GM19324 (cell line): ENCODE measurements around the gene MOSMO.
"Not testable (repeated sequence)": the region's sequence is repeated elsewhere in the genome, so short reads cannot be mapped to it uniquely, and the experiment has no call there.

ENCODE experiments used
- ATAC-seq: cut with Tn5 transposase; IDR thresholded peaks from one replicate; pipeline ENCODE4 v1.9.1; 2021; ENCODE audit warnings: mild to moderate bottlenecking, moderate library complexity; ENCODE audit not compliant: unreplicated experiment, low FRiP score

The MOSMO gene

GRCh38 chr16:22126037-22126558 lies 118.2 kb downstream of the MOSMO start:
- ATAC-seq: no peak

- not testable (repeated sequence) for ATAC-seq
Measured at GRCh38 chr16:22128537-22128936, 120.6 kb downstream of the MOSMO start.

GRCh38 chr16:22130528-22130927 lies 122.6 kb downstream of the MOSMO start:
- ATAC-seq: no peak

GRCh38 chr16:22132801-22133200 lies 124.9 kb downstream of the MOSMO start:
- no peak for ATAC-seq
